Stimulated activated CD8-positive, alpha-beta memory T cell treated with anti-CD3 and anti-CD28 coated beads, Interleukin-4, amount 100 ng/mL, for 24 hours (primary cell): ENCODE data around the gene LSM10.
A peak's percentile ranks its signal among the peaks of the same experiment; 100 is the strongest.

Experiments
- DNase-seq: peaks from one replicate; pipeline ENCODE4 v3.0.0-alpha.2; 2020; ENCODE audit warnings: low read depth

LSM10 gene

GRCh38 chr1:36397378-36398230 lies at the start of gene LSM10:
Gene LSM10 (minus strand): TSS chr1:36397908. CDS start chr1:36394129, 3,779 bp downstream.
- peak; percentile 82 for DNase-seq

DNA sequence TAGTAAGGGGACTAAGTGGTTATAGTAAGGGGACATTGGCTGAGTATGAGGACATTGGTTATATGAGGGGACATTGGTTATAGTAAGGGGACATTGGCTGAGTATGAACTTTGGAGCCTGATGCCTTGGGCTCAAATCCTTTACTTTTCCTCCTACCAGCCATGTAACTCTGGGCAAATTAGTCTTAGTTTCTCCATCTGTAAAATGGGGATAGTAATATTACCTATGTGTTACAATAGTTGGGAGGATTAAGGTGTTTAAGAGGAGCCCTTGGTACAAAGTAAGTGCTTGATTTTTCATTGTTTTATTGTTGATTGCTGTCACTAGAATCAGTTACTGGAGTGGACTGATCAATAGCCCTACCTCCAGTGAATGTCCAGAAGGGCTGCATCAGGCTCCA lies 49.7 kb upstream of the LSM10 start:
- no peak for DNase-seq

DNA sequence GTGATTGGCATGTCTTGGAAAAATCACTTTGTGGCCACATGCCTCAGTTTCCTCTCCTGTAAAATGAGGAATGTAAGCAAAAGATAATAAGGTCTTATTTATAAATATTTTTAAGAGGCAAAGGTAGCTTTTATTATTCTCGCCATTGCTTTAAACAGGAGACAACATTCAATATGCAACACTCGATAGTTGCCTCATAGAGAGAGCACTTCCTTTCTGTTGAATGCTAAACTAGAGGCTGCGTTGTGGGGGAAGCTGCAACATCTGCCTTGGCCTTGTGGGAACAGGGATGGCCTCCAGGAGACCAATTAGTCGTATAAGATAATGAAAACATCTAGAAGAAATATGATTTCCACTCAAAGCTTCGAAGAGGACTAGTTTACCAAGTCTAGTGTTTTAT lies 49.0 kb upstream of the LSM10 start:
- no peak for DNase-seq

DNA sequence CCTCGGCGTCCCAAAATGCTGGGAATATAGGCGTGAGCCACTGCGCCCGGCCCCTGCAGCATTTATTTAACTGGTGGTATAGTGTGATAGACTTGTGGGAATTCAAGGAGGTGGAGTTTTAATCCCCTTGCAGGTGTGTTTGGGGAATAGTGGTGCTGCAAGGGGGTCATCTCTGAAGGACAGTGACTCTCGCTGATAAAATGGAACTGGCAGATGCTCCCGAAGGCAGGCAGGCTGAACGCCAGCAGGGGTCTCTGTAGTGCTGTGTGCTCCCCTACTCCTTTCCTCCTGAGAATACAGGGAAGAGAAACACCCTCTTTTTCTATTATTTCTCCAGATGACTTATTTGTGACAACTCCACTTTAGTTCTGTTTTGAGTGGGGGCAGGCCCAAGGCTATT lies 48.6 kb upstream of the LSM10 start:
- no peak for DNase-seq

DNA sequence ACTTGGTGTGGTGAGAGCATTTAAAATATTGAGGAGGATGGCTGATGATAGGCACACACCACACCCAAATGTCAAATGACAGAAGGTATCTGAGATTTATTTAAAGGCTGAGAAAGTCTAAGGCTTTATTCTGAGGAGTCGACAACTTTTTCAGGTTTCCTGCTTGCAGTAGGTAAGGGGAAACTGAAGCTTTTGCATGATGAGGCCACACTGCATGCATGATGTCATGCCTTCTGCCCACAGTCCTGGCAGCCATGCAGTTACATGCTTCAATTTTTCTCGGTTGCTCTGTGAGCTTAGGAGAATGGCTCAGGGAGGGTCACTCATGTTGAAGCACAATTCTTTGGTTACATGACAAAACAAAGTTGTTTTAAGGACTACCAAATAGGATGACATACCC lies 45.6 kb upstream of the LSM10 start:
- no peak for DNase-seq

GRCh38 chr1:36442337-36442736 lies 44.6 kb upstream of the LSM10 start:
- no peak for DNase-seq

DNA sequence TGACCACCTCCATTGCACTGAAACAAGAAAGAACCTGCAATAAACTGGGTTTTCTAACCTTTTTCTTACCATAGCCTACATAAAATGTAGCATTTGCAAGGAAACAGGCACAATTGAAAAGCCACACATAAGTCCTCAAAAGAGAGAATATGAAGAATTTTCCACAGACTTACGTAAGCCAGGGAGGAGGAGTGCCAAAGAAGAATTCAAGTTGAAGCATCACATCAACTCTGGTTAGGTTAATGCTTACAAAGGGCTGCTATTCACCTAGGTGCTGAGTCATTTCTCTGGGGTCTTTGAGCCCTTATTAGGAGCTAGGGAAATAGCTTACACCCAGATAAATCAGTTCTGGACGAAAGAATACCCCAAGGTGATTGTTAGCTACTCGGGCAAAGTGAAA lies 42.9 kb upstream of the LSM10 start:
- DNase-seq: no peak

GRCh38 chr1:36440044-36440443 lies 42.3 kb upstream of the LSM10 start:
- no peak for DNase-seq

DNA sequence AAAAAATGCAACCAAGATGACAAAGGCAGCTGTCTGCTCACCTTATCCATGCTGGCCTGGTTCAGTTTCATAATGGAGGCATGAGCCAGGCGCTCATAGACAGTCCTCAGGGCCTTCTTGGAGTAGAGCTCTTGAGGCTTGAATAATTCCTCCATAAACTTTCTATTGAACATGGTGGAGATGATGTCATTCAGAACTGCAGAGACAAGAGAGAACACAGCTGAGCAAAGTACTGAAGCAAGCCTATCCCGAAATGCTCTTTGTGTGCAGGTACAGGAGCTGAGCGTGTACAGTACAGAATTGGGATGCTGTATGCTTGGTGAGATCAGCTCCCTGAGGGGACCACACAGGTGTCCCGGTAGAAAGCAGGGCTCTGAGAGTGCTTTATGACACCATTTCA lies 41.0 kb upstream of the LSM10 start:
- DNase-seq: no peak

DNA sequence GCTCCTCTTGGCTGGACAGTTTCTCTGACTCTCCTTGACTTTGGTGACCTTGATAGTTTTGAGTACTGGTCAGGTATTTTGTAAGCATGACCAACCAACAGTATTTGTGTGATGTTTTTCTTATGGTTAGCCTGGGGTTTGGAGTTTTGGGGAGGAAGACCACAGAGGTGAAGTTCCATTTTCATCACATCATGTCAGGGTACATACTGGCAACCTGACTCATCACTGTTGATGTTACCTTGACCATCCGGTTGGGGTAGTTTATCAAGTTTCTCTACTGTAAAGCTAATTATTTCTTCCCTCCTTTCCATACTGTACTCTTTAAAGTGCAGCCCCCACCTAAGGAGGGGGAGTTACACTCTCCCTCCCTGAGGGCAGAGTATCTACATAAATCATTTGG lies 39.1 kb upstream of the LSM10 start:
- DNase-seq: no peak

DNA sequence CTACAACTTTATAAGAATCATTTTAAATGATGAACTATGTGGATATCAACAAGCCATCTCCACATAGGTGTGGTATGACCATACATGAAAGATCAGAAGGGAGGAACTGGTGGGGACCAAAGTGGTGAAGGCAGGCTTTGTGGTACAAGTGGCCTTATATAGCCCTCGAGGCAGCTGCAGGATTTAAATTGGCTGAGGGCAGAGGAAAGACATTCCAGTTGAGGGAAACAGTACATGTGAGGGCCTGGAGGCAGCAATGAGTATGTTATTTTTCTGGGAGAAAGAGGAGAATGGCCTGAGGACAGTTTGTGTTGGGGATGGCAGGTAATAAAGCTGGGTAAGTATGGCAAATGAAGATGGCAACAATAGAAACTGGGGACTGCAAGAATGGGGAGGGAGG lies 35.4 kb upstream of the LSM10 start:
- no peak for DNase-seq

DNA sequence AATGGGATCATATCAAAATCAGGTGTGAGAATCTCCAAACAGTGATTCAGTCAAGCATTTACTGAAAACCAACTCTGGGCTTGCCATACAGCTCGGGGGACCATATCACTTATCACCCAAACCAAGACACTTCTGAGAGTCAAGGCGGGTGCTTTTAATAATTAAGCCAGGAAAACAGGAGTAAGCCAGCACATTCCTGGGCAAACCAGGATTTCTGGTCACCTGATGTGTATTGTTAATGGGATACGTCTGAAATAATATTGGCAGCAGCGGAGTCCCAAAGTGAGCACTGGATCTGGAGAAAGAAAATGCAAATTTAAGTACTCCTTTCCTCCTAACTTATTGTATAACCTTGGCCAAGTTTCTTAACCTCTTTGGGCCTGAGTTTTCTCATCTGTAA lies 34.9 kb upstream of the LSM10 start:
- no peak for DNase-seq

DNA sequence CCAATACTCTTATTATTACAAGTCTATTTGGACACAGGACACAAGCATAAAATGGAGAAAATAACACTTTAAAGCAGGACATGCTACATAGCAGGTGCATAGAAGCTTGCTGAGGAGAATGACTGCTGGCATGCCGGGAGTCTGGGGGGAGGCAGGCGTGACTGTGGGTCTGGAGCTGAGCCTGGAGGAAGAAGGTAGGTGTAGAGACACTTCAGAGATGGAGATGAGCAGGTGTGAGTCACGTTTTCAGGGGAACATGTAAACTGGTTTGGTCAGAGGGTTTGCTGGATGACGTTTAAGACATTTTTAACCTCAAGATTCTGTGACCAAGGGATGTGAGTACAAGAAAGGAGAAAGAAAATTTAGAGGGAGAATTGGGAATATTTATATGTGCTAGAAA lies 28.1 kb upstream of the LSM10 start:
- no peak for DNase-seq

- no peak for DNase-seq
Observed at GRCh38 chr1:36421649-36422048, 23.9 kb upstream of the LSM10 start.

DNA sequence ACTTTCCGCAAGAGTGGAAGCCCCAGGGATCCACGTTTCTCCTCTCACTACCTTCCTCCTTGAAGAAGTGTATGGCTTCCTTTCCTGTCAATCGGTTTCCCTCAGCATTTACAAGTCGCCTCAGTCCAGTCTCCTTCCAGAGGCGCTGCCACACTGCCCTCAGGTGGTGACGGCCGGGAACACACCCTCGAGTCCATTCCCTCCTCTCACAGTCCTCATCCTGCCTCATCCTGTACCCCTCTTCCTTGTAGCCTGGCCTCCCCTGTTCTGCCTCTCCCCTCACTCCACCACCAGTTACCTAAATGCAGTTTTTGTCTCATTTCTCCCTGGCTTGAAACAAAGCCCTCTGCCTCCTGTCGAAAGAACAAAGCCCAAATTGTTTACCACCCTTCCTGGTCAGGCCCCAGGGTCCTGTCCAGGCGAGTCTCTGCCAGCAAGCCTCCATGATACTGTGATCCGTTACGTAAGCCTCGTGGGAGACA lies 23.2 kb upstream of the LSM10 start:
- DNase-seq: peak; percentile 83

- no peak for DNase-seq
Observed at GRCh38 chr1:36420409-36420808, 22.7 kb upstream of the LSM10 start.

DNA sequence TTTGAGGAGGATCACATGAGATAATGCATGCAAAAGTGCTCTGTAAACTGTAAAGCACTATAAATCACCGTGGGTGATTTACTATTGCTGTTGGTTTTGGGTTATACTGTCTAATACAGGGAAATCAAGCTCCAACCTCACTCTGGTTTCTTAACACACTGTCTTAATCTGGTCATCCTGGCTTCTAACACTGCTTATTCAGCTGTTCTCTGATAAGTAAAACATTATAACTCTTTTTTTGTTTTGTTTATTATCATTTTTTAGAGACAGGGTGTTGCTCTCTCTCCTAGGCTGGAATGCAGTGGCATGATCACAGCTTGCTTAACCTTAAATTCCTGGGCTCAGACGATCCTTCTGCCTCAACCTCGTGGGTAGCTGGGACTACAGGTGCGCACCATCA lies 21.9 kb upstream of the LSM10 start:
- no peak for DNase-seq

DNA sequence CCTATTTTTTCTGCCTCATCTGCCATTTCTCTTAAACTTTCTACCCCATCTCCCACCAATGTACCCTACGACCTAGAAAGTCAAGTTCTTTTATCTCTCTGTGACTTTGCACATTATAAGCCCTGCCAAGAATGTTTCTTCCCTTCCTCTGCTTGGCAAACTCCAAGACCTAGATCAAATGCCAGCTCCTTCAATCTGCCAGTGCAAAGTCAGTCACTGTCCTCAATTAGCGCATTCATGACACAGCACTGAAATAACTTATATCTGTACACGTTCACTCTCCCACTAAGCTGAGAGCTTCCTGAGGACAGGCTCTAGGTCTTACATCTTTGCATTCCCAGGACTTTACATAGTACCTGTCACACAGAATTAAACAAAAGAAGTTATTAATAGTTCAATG lies 21.4 kb upstream of the LSM10 start:
- DNase-seq: no peak

- no peak for DNase-seq
Observed at GRCh38 chr1:36417931-36418330, 20.2 kb upstream of the LSM10 start.

DNA sequence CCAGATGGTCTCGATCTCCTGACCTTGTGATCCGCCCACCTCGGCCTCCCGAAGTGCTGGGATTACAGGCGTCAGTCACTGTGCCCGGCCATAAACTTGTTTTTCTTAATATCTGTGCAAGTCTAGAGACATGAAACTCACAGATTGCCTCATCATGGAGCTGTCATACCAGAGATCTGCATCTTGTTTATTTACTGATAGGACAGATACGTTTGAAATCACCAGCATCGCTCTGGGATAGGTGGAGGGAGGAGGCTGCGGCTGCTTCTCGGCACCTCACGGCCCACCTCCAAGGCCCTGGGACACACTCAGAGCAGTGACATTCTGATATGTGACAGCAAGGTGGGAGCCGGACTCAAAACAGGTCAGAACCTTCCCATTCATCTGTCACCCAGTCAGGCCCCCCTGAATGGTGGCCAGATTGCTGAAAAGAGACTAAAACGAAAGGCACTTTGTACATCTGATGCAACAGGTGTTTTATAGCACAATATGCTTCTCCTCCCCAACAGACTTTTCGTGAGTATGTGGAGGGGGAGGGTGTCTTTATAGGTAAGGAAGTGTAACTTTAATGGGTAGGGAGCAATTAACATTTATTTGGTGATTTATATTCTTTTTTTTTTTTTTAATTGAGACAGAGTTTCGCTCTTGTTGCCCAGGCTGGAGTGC lies 18.1 kb upstream of the LSM10 start:
- no peak for DNase-seq

DNA sequence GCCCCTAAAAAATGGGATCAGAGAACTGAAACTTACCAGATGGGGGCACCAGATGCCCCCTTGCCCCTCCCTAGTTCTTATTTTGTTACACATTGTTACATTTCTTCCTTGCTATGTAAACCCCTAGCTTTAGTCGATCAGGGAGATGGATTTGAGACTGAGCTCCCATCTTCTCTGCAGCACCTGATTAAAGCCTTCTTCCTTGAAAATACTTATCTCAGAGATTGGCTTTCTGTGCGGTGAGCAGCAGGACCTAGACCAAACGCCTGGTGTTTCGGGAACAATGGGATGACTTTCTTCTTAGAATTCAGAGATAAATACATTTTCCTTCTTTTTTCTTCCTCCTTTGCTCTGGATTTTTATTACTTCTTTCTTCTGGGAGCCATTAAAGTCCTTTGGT lies 16.7 kb upstream of the LSM10 start:
- no peak for DNase-seq

DNA sequence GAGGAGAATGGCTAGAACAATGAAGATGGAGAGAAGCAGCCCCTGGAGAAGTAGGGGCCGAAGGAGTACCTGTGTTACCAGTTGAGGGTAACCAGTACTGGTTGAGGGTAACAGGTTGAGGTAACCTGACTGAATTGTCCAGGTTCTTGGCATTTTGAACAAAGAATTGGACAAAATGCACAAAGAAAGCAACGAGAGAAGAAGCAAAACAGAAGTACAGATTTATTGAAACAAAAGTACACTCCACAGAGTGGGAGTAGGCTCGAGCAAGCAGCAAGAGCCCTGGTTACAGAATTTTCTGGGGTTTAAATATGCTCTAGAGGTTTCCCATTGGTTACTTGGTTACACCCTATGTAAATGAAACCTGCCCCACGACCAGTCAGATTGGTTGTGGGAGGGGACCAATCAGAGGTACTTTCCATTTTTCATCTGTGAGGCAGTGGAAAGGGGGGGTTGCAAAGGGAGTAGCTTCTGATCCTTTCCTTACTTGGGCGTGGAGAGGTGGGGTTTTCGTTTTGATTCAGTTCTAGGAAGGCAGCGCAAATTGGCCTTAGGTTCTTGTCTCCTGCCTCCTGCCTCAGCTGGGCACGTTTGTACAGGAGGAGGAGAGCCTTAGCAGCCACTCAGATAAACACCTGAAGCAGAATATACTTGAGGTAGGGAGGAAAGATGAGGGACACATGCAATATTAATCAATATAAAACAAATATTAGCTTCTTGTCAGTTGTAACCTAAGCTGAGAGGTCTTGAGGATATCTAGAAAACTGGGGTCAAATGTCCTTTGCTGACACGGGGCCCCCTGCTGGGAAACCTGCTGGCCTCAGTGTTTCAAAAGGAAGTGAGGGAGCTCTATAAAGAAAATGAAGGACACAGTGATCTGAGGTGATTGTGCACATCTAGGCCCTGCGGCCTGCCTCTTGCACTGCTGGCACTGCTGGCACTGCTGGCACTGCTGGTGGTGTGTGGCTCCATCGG lies 14.3 kb upstream of the LSM10 start:
- no peak for DNase-seq
